Left renal pelvis (tissue), 4 donors: ENCODE data around the gene CFAP46. TPM values are rescaled to one million over a fixed set of nuclear protein-coding genes. Genes with fewer than 3 reads are reported as not detected.
"Not testable (repeated sequence)": the region's sequence is repeated elsewhere in the genome, so short reads cannot be mapped to it uniquely, and the experiment has no call there.

Experiments used
- DNase-seq, 4 donors: peaks; one replicate each; pipeline ENCODE4 v3.0.0-alpha.2; 2013; ENCODE audit warnings: low read depth in 4 of 4, low spot score in 3 of 4
- polyA plus RNA-seq, 4 donors: library from polyadenylated mRNA; unstranded; fragments of 120-200 nt; gene quantifications; one replicate each; pipeline ENCODE4 v1.2.1, GENCODE V29; 2013; ENCODE audit not compliant: insufficient read length in 4 of 4

The CFAP46 gene
- polyA plus RNA-seq, 4 donors, result 1.2 to 10.6 (median 8.3) TPM

DNA sequence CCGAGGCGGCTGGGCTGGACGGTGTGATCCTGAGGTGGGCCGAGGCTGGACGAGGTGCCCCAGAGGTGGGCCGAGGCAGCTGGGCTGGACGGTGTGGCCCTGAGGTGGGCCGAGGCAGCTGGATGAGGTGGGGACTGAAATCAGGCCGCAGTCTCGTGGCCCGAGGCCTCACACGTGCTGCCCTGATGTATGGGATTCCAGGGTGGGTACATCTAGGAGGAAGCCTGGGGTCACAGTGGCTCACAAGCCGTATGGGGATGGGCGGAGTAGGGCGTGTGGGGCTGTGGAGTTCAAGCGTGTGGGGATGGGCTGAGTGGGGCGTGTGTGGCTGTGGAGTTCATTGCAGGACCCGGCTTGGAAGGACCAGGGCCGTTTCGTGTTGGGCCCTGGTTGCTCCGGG is 144.0 kb downstream of the CFAP46 start:
- DNase-seq, result no peak

DNA sequence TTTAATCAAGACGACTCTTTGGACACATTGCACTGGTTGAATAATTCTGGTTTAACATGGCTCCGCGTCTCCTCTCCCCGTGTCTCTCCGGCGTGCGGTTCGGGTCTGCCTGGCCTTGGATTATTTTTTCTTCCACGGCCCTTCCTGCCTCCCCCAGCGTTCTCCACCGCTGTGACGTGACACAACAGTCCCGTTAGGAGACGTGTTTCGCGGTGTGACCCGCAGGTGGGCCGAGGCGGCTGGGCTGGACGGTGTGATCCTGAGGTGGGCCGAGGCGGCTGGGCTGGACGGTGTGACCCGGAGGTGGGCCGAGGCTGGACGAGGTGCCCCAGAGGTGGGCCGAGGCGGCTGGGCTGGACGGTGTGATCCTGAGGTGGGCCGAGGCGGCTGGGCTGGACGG is 144.4 kb downstream of the CFAP46 start:
- DNase-seq, result not testable (repeated sequence)

DNA sequence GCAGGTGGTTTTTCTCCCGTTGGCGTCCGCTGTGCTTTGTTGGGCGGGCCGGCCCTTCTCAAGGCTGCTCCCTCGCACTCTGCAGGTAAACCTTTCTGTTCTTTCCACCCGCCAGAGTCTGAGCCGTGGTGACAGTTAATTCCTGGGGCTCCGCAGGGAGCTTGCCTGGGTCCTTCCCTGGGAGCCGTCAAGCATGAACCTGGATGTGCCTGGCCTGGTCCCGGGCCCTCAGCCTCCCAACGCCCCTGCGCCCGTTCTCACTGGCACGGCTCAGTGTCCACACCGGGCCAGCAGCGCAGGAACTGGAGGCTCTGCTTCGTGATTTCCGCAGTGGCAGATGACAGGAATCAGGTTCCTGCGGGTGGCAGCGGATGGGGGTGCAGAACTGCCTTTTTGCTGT is 145.5 kb downstream of the CFAP46 start:
- DNase-seq, result no peak

DNA sequence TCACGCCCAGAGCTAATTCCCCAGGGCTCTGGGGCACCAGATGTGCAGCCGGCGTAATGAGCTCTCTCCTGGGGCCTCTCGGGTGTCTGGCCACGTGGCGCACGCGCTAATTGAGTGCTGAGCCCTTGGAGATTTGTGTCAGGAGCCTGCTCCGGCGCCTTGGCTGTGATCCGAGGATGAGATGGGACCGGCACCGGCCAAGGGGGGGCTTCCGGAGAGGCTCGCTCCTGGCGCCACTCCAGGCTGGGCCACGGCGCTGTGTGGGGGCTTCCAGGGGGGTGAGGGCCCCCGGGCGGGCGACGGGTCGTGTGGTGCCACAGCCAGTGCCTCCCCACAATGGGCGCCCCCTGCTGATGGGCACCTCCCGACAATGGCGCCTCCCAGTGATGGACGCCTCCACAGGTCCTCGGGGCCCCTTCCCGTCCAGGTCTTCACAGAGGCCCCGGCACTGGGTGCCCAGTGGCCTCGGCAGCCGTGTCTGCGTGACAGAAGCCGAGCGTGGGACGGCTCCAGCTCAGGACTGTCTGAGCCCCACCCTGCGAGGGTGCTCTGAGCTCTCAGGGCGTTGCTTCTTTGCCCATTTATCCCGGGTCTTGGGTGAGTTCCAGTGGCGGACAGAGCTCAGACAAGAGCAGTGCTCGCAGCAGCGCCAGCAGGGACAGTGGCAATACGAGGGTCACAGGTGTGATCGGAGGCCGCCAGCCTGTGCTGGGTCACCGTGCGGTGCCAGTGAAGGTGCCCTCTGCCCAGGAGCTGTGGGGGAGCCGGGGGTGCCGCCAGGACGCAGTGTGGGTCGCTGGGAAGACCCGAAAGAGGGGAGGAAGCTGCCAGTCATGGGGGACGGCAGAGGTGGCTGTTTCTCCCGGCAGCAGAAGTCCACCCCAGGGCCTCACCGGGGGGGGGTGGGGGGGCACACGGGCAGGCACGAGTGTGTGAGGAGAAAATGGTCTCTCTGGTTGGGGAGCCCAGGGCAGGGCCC is 148.2 kb downstream of the CFAP46 start:
- no peak for DNase-seq

DNA sequence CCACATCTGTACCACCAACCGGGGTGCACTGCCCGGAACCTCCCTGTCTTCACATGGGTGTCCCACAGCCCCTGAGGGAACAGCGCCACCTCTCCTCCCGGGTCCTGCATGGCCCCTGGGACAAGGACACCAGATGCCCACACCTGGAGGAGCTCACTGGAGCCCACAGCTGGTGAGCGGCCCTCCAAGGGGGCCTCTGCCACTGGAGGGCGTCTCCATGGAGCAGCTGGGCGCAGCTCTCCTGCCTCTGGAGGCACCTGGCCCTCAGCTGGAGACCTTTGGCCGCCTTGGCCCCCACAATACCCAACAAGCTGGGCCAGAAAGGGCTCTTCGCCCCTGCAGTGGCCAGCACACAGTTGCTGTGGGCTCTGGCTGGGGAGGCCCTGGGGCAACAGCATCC is 149.2 kb downstream of the CFAP46 start:
- no peak for DNase-seq

DNA sequence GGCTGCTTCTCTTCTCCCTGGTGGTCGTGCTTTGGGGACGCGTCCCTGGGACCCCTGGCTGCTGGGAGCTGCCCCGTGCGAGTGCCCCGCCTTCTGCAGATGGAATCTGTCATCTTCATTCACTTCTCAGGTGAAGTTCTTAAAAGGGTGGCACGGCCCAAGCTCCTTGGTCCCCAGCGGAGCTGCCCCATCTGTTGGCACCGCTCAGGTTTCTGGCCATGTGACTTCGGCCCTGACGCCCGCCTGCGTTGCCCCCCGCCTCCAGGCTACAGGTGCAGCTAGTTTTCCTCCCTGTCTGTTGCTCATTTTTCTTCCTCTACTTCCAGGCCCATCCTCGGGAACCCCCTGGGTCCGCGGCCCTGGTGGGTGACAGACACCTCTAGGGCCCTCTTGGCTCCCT is 149.6 kb downstream of the CFAP46 start:
- DNase-seq, result no peak

DNA sequence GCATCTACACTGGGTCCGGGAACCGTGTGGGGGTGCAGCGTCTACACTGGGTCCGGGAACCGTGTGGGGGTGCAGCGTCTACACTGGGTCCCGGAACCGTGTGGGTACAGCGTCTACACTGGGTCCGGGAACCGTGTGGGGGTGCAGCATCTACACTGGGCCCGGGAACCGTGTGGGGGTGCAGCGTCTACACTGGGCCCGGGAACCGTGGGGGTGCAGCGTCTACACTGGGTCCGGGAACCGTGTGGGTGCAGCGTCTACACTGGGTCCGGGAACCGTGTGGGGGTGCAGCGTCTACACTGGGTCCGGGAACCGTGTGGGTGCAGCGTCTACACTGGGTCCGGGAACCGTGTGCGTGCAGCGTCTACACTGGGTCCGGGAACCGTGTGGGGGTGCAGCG is 150.3 kb downstream of the CFAP46 start:
- DNase-seq, result not testable (repeated sequence)

DNA sequence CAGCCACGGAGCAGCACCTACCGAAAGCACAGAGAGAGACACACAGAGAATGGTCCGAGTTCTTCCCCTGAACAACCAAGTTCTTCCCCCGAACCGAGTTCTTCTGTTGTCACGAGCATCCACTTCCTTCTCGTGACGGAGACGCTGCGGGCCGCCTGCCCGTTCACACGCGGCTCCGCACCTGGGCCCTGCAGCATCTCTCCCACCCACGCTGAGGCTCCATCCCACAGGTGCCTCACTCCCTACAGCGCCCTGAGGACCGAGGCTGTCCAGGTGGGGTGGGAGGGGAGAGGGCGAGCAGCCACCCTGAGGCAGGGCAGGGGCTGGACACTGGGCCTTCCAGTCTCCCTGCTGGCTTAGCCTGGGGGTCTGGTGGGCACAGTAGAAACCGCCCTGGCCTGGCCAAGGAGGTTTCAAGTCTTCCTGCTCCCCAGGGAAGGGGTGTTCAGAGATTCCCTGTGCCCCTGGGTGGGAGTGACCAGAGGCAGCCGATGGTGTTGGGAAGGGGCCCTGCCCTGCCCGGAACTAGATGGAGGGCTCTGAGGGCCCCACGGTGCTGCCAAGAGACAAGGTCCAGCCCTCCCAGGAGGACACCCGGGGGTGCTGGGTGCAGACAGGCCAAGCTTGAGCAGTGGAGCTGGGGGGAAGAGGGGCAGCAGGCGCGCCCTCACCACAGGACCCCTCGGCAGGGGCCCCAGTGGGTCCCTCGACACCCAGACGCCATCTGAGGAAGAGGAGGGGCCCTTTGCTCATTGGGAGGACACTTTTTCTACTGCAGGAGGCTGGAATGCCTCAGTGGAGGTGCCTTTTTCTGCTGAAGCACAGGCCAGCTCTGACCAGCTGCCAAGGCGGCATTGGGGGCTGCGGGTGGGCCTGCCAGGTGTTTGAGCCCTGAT is 151.2 kb downstream of the CFAP46 start:
- DNase-seq, result no peak

DNA sequence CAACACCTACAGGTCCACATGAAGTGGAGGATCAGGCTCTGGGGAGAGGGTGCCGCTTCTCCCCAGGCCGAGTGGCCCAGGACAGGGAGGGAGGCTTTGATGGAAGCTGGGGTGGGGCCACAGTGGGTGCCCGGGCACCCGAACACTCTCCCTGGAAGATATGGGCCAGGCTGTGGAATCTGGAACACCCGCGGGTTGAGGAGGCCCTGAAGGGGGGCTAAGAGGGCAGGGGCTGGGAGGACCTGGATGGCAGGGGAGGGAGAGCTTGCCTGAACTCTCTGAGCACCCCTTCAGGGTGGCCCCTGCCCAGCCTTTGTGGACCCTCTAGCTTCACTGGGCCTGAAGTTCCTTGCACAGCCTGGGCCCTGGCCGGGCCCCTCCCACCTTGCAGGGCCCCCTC is 151.9 kb downstream of the CFAP46 start:
- no peak for DNase-seq

DNA sequence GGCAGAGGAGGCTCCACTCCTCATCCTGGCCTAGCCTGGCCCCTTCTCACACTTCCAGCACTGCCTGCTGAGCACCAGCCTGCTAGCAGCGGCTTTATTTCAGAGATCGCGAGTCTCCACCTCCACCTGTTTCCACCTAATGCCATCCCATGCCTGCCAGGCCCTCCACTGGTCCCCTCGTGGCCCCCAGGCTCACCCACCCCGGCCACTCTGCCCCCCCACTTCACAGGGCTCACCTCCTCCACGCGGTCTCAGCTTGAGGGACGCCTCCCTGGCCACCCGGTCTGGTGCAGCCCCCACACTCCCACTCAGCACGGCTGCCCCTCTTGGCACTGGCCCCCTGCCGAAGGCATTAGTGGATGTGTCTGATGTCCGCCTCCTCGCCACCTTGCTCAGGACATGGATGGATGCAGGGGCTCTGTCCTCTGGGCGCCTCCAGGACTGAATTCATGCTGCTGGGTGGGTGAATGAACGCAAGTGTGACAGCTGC is 152.7 kb downstream of the CFAP46 start:
- DNase-seq, result no peak

DNA sequence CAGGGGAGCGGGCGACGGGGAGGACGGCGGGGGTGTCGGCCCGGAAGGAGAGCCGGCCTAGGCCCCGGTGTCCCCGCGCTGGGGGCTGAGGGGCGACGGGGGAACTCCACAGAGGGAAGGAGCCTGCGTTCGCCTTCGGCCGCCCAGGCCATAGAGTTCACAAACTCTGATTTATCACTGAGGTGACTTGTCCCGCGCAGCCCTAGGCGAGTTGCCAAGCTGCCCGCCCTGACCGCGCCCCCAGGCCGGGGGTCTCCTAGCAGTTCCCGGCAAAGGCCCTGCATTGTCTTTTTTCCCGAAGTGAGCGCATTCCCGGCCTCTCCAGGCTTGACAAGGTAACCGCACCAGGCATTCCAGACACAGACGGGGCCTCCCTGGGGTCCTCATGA is 153.5 kb downstream of the CFAP46 start:
- DNase-seq, result no peak

DNA sequence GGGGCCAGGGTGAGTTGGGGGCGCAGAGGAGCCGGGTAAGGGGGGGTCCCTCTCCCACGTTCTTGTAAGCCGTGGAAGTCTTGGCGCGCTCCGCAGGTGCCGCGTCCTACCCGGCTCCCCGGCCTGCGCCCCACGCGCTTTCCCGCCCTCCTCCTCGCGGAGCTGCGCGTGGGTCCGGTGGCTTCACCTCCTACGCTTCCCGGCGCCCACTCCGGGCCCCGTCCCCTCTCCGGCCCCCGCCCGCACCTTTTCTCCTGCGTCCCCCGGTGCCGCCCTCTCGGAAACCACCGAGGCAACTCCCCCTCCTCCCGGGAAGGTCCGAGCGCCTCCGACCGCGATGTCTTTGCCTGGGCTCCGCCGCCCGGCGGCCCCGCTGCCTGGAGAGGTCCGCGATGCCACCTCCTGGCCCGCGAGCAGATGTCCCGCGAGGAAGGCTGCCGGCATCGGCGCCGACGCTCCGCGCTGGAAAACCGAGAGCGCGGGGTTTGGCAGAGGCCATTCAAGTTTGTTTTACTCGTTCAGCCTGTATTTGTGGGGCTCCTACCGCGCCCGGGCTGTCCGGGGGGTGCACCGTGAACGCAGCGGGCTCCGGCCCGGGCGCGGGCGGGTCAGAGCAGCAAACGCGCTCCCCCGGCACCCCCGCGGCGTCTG is 154.1 kb downstream of the CFAP46 start:
- no peak for DNase-seq

DNA sequence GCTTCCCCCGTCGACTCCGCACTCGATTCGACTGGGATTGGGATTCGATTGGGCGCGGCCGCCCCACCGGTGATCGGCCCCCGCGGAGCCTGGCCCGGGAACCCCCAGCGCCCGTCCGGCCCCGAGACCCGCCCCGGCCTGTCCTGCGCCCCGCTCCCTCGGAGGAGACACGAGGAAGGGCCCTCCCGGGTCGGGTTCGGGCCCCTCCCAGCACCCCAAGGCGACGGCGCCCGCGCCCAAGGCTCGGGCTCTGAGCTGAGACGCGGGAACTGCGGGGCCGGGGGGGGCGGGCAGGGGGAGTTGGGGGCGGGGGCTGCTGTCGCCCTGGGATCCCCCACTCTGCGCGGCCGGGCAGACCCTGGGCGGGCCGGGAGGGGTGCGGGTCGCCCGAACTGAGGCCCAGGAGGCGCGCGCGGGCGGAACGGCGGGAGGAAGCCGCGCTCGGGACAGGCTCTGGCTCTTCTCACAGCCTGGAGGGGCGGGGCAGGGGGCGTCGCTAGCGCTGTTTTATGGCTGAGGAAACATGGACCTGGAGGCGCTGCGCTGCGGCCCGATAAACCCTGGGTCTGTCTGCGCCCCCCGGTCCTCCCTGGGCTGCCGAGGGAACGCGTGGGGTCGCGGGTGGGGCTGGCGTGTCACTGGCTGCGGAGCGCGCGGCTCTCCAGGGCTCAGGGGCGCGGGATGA is 154.7 kb downstream of the CFAP46 start:
- DNase-seq, result no peak

DNA sequence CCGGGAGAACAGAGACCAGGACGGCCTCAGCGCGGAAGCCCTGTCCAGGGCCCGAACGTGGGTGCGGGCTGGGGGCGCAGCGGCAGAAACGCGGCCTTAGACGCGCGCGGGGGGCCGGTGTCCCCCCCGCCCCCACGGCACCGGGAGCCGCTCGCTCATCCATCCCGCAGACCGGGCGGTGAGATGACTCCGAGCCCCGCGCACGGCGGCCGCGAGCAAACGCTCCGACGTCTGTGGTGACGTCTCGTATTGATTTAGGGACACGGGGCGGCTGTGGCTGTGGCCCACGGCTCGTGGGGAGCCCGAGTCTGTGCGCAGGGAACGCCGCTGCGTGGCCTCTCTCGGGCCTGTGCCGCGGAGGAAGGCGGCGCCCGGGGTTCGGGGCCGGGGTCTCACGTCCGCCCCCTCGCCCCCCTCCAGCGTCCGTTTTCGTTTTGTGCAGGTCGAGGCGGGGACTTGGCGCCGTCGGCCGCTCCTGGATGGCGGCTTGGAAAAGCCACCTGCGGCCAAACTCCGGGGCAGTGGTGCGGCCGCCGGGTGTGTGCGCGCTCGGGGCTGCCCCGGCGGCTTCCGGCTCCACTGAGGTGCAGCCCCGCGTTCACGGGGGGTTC is 155.4 kb downstream of the CFAP46 start:
- no peak for DNase-seq

DNA sequence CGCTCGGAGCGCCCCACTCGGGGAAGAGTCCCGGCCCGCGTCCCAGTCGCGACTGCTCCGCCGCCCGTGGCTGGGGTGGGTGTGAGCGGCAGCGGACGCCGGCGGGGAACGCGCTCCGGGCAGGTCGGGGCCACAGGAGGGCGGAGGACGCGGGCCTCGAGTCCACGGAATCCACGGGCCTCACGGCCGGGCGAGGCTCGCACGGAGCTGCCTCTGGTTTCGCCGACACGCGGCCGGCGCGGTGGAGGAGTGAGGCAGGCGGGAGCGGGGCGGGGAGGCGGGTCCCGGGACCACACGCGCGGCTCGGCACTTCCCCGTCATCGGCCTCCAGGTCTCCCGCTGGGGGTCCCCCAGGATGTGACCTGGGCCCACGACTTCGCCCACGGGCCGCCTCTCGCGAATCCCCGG is 155.9 kb downstream of the CFAP46 start:
- DNase-seq, result no peak

DNA sequence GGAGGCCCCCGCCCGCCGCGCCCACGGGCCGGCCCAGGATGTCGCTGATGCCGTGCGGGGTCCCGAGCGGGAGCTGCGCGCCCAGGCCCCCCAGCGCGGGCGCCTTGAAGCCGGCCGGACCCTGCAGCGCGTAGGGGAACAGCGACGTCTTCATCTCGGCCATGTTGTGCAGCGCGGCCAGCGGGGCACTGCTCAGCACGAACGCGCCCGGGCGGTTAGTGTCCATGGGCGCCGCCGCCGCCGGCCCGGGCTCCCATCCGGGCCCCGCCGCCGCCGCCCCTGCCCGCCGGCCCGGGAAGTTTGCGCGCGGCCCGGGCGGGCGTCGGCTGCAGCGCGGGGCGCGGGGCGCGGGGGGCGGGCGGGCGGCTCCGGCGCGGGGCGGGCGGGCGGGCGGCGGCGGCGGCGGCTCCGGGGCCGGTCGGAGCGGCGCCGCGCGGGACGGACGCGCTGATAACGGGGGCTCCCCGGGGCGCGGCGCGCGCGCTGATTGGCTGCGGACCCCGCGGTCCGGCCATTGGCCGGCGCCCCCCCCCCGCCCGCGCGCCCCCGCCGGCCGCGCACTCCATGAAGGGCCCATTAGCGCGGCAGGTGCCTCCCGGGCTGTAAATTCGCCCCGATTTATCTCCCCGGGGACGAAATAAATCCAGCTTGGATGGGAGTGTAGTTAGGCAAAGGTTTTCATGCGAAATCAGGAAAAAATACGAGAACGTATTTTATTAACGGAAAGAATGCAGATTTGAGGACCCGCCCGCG is 156.5 kb downstream of the CFAP46 start, which contains the start of gene NKX6-2:
Gene NKX6-2 (minus strand): TSS at position 425 of the 753 bp plus-strand sequence. CDS start 199 bp downstream, at position 226.
- no peak for DNase-seq

DNA sequence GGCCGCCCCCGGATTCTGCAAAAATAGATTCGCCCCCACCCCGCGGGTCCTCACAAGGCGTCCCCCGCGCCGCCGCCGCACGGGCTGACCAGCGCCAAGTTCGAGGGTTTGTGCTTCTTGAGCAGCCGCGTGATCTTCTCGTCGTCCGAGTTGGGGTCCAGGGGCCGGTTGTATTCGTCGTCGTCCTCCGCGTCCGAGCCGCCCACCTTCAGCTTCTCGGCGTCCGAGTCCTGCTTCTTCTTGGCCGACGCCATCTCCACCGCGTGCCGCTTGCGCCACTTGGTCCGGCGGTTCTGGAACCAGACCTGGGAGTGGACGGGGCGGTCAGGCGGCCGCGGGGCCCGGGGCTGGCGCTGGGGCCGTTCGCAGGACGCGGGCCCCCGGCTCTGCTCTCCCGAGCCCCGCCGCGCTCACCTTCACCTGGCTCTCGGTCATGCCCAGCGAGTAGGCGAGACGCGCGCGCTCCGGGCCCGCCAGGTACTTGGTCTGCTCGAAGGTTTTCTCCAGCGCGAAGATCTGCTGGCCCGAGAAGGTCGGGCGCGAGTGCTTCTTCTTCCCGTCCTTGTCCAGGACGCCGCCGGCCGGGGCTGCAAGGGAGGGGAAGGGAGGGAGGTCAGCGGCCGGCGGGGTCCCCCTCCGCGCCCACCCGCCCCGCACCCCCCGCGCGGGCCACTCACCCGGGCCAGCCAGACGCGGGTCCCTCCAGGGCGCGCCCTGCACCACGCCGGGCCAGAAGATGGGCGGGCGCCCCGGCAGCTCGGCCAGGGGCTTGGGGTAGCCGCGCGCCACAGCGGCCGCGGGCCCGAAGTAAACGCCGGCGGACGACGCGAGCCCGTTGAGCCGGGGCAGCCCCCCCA is 157.3 kb downstream of the CFAP46 start:
- no peak for DNase-seq
